NCI-H345 (cell line): ENCODE data around the gene CLCN4.

Source experiments
- DNase-seq: peaks from one replicate; lab custom pipeline; 2025; lab: John Stamatoyannopoulos, UW

CLCN4 gene

DNA sequence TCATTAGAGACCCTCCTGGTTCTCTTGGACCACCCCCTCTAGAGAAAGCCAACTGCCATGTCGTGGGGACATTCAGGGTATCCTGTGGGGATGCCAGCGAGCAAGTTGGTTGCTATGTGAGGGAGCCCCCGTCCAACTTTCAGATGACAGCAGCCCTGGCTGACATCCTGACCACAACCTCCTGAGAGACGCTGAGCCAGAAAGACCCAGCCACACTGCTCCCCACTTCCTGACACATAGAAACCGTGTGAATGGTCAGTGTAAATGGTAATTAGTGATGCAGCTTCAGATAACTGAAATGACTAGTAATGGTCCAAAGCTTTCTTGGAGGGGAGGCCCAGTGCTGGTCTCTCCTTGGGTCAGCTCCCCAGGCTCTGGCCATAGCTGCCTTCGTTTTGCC is 10.8 kb downstream of the CLCN4 start:
- DNase-seq = no peak

DNA sequence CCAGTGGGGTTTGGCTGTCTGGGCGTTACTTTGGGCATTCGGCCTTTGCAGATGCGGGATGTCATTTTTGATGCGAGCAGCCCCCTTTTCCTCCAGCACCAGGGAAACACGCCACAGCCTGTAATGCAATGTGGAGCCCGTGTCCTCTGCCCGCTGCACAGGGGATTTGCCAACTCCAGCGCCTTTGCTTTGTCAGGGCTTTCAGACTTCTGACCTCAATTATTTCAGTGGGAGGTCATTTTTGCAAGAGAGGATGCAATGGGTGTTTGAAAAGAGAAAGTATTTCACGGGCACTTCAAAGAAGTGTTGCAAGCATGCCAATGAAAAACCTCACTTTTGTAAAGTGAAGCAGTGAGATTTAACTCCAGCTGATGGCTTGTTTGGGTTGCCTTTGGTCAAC is 11.5 kb downstream of the CLCN4 start:
- no peak for DNase-seq

DNA sequence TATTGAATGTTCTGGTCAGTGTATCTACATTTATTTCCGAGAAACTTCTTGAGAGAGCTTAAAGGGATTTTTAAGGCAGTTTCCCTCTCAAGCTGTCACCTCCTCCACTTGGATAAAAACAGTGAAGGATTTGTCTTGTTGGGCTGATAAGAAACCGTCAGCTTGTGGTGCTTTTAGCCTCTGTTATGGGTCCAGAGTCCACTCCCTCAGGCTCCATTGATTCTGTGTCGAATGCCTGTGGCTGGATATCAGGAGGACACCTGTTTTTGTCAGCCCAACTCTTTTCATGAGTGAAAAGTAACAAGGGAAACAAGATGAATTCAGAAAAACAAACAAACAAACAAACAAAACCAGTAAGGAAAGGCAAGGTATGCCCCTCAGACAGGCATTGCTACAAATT is 12.4 kb downstream of the CLCN4 start:
- no peak for DNase-seq

DNA sequence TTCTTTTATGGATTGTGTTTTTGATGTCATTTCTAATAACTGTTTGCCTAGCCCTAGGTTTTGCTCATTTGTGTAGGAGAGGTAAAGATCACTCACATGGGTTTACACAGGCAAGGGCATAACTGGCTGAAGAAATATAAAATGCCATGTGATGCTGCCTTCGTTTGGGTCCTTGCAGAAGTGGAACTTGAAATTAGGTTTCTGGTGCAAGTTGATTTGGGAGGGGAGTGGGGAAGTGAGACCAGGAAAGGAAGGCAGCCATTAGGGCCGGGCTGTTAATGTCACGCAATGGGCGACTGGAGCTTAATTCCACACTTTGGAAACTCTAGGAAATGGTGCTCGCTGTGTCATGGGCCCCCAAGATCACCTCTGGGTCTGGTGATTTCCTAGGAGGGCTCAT is 14.5 kb downstream of the CLCN4 start:
- DNase-seq = no peak

DNA sequence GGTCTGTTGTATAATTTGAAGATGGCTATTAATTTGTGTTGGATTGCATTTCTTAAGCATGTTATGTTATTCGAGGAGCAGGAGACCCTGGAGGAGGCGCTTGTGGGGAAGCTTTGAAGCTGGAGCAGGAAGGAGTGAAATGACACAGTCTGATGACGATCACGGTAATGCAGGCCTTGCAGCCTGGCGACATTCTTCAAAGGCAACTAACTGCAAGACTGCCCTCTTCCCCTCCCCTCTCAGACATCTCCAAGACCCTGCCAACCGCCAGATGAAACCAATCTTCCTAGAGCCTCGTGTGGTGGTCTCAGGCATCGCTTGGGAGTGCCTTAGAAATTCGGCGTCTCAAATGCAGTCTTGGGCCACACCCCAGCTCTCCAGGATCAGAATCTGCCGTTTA is 16.1 kb downstream of the CLCN4 start:
- no peak for DNase-seq

DNA sequence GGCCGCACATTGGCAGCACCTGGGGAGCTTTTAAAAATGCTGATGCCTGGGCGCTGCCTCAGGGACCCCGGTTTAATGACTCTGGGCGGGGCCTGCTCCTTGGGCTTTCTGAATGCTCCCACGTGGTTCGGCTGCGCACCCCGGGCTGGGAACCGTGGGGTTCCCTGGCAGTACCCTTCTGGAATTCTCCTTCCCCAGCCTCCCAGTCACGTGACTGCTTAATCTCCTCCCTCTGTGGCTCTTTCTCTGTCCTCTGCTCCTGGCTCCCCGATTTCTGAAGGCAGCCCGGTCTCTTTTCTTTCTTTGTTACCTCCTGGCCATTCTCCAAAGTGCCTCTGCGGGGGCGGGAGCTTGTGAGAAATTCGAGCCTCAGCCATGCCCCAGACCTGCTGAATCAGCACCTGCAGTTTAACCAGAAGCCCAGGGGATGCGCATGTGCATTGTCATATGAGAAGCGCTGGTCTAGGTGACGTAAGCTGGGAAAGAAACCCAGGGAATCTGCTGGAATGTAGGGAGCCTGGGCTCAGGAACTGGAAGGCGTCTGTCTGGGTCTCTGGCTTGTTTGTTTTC is 16.6 kb downstream of the CLCN4 start:
- DNase-seq = no peak

DNA sequence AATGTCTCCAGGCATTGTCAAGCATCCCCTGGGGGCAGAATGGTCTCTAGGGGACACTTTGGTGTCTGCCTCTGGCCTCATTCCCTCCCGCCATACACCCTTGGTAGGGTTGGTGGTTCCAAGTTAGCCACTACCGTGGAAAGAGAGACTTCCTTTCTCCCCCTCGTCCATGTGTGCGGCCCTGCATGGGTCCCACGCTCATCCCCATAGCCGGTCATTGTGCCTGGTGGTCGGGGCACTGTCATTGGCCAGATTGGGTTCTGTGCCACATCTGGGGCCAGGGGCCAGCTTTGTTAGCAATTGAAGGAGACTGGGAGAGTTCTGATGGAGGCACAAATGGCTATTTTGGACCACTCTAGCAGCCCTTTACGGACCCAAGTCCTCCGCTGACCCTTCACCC is 17.3 kb downstream of the CLCN4 start:
- DNase-seq = no peak

DNA sequence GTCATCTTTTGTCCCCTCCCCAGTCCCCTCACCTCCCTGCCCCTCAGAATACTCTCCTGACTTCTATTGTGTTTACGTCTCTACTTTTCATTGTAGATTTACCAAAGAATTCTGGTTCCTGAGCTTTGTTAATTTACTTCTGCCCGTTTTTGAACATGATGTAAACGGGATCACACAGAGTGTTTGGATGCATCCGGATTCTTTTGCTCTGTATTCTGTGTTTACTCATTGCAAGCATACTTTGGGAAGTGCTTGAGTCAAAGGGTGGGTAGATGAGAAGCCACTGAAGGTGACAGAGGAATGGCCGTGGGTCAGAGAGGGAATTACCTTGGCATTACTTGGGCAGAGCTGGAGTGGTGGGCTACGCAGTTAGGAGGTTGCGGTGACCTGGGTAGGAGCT is 18.0 kb downstream of the CLCN4 start:
- DNase-seq = no peak

DNA sequence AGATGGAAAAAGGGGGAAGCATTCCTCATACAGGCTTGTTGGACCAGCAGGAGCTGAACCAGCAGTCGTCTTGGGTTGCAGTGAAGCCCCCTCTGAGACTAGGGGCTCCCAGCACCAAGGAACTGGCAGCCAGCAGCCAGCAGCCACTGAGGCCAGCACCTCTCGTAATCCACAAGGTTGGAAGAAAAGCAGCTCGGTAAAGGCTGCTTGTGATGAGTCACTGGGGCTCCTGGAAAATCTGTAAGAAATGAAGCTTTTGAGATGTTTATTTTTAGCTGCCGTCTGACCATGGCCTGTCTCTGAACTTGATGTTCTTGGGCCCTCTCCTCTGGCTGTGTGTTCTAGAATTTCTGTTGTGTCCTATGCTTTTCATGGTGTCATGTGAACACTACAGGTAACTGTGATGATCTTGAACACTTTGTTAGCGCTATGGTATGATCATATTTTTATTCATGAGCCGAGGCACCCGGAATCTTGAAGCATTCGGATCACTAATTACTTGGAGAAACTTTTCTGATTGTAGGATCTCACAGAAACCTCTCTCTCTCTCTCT is 18.6 kb downstream of the CLCN4 start:
- no peak for DNase-seq

DNA sequence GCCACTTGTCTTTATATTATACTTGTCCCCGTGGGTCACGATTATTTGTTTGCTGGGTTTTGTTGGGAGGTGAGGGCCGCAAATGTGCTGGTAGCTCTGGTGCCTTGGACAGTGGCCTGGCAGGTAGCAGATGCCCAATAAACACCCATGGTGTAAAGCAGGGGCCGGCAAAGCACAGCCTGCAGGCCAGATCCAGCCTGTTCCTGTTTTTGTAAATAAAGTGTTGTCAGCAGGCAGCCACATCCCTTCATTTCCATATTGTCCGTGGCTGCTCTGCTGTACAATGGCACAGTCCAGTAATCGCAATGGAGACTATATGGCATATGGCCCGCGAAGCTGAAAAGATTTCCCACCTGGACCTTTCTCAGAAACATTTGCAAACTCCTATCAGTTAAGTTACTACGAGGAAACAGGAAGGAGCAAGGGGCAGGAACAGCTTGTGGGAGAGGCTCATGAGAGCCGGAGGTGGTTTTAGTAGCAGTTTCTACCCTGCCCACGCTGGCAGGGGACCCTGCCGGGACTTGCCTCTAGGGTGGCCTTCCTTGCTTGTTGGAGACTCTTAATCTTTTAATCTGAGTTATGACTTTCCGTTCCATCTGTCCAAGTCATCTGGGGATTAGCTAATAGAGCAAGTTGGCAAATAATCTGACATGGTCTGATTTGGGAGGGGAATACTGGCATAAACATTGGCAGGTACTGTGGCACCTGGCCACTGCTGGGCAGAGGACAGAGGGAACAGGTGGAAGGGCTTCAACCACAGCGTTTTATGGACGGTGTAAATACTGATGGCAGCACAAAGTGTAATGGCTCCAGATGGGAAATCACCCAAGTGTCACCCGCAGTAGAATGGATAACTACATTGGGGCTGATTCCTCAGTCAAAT is 19.6 kb downstream of the CLCN4 start:
- no peak for DNase-seq

DNA sequence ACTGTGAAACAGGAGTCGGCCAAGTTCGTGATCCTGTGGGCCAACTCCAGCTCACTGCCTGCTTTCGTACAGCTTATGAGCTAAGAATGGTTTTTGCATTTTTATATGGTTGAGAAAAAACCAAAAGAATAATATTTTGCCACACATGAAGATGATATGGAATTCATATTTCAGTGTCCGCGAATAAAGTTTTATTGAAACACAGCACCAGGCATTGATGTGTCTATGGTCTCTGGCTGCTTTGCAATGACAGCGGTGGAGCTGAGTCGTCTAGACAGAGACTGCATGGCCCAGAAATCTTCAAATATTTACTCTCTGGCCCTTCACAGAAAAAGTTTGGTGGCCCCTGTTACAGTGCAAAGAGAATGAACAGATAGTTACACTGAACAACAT is 20.2 kb downstream of the CLCN4 start:
- DNase-seq = no peak

DNA sequence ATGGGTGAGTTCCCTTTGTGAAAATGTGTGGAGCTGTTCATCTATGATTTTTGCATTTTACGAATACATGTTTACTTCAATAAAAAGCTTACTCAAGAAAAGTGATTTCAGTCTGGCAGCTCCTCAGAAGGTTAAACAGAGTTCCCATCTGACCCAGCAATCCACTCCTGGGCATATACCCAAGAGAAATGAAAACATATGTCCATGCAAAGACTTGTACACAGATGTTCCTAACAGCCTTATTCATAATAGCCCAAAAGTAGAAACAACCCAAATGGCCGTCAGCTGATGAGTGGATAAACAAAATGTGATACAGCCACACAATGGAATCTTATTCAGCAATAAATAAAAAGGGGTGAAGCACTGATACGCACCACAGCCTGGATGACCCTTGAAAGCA is 20.8 kb downstream of the CLCN4 start:
- no peak for DNase-seq

DNA sequence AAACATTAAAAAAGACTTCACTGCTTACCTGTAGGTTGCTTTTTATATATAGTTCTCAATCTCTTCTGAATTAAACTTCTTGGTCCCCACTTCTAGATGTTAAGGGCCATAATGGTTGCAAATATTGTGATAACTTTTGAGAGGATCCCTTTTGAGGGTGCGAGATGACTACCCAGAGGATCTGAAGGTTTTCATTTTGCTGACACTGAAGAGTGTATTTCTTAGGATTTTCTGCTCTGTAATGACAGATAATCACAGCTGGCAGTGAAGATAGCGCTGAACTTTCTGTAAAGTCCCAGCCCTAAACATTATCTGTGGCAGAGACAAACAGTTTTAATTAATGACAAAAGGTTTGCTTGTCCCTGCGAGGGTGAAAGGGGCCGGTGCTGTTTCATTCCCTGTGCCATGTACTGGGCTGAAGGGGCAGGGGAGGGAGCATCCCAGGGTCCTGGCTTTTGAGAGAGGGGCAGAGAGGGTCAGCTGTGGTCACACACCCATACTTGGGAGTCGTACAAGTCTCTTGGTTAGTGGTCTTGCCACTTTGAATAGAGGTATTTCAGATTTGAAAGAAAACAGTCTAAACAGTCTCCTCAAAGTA is 22.2 kb downstream of the CLCN4 start:
- no peak for DNase-seq

DNA sequence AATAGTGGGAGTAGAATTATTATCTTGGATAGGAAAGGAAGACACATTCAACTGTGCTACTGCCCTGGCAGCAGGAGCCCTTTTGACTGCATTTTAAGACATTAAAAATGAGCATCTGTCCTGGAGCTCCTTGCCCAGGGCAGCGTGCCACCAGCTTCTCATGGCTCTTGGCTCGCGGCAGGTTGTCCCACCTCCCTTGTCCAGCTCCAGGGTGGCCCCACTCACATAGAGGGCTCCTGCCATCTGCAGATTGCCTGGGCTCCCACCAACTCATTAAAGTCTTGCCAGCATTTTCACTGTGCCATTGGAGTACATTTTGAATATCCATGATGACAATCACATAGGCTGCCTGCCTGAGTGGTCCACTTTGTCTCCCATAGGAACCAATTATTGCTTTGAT is 27.0 kb downstream of the CLCN4 start:
- DNase-seq = no peak

DNA sequence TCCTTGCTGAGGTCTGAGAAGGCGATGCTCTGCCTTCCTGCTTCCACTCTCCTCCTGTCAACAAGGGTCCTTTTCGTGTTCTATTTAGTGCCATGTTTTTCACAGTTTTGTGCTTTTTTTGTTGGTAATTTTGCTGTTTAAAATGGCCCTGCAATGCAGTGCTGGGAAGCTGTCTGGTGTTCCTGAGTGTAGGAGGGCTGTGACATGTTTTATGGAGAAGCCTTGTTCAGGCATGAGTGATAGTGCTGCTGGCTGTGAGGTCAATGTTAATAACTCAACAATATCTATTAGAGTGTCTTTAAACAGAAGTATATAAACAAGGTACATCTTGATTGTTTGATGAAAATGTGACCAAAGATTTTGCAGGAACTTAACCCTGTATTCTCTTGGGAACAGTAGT is 27.6 kb downstream of the CLCN4 start:
- no peak for DNase-seq

DNA sequence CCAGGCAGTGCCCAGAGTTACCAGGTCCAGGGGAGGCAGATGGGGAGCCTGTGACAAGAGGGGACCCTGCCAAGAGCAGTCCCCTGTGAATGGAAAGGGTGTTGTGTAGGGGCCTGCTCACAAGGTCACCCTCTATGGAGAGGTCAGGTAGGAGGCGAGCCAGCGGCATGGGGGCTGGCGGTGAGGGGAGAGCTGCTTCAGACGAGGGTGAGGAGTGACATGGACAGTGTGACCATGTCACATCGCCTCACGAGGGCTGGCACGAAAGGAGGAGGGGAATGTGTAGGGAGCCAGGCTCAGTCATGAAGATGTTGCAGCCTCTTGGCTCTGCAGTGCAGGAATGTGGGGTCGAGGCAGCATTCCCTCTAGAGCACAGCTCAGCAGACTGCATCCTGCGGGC is 29.6 kb downstream of the CLCN4 start:
- no peak for DNase-seq

DNA sequence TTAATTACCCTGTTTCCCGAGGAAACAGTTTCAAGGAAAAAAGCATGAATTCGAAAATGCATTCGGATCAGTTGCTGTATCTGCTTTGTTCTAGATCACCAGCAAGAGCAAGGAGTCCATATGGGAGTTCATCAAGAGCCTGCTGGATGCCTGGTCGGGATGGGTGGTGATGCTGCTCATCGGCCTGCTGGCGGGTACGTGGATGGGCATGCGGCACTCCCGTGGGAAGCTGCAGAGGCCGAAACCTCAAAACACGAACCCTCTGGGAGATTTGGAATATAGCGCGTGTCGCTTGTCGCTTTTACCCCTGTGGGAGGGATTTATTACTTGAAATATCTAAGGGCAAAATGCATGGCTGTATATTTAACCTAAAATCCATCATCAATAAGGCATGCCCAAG is 30.6 kb downstream of the CLCN4 start:
- no peak for DNase-seq

DNA sequence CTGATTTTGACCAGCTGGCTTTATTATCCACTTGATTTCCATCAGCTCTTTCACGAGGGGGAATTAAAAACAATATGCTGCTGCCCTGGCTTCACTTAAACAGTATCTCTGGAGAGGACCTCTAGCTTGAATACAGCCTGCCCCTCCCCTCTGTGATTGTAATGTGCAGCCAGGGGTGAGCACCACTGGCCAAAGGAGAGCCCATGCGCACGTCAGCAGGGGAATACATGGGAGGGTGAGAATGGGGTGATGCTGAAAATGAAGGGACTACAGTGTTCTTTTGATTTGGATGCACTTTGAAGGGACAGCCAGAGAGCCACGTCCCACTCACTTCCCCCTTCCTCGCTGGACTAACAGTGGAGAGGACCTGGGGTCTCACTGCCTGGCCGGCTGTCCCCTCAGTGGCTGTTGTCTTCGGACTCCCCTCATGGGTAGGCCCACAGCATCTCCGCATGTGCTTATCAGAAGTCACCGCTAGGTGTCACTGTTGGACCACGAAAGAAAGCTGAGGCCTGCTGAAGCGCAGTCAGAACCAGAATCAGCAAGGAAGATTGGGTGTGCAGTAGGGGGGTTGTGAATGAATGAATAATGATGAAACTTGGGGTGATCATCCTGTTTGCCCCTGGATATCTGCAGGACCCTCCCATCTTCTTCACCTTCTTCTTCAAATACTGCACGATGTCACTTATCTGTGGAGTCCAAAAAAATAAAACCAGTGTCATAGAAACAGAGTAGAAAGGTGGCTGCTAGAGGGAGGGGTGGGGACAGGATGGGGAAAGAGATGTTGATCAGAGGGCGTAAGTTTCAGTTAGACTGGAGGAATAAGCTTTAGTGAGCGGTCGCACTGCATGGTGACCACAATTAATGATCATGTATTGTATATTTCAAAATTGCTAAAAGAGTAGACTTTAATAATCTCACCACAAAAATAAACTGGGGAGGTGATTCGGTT is 32.8 kb downstream of the CLCN4 start:
- DNase-seq = peak; percentile 69

DNA sequence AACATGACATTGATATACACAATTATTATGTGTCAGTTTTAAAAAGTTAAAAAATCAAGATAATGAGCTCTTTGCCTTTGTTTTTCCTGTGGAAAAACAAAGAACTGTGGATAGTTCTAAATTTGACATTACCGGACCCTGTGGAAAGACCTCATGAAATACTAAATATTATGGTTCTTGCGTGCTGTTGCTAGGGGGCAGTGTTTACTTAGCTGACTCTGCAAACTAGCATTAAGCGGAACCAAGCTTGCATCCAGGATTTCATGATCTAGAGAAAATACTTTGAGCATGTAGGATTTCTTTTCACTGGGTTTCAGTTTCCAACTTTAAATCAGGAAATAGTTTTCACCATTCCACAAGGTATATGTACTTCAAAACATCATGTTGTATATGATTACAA is 33.6 kb downstream of the CLCN4 start:
- DNase-seq = peak; percentile 41

DNA sequence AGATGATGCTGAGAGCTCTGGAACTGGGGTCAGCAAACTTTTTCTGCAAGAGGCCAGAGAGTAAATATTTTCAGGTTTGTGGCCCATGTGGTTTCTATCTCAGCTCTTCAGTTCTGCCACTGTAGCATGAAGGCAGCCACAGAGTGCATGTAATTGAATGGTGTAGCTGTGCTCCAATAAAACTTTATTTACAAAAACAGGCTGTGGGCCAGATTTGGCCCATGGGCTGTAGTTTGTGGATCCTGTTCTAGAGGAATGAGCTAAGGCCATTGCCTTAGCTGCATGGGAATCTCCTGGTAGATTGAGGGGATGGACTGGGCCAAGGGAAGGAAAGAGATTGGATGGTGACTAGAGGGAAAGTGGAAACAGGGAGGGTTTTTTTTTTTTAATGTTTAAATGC is 36.8 kb downstream of the CLCN4 start:
- DNase-seq = no peak

DNA sequence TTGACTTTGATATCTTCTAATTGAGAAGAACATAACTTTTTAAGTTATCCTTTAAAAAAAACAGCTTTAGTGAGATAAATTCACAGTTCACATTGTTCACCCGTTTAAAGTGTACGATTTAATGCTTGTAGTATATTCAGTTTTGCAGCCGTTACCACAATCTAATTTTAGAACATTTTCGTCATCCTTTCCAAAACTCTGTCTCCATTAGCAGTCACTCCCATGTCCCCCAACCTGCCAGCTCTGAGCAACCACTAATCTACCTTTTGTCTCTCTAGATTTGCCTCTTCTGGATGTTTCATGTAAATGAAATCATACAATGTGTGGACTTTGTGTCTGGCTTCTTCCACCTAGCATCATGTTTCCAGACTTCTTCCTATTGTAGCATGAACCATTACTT is 38.6 kb downstream of the CLCN4 start:
- DNase-seq = no peak

DNA sequence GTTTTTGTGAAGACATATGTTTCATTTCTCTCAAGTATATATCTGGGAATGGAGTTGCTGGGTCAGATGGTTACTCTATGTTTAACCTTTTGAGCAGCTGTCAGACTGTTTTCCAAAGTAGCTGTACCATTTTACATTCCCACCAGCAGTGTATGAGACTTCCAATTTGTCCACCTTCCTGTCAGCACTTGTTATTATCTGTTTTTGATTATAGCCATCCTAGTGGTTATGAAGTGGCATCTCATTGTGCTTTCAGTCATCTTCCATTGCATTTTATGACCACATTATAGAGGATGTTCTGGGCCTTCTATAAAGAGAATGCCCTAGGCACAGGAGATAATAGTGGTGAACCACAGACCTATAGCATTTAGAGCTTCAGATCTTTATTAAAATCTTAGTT is 39.2 kb downstream of the CLCN4 start:
- no peak for DNase-seq
